ENCODE results near the gene MYO1E.
"Not testable (repeated sequence)": the region's sequence is repeated elsewhere in the genome, so short reads cannot be mapped to it uniquely, and the experiment has no call there.

The MYO1E gene

GRCh38 chr15:59159210-59159609, 213.5 kb downstream of the MYO1E start:
- DNase-seq = no peak

GRCh38 chr15:59158701-59159034, 214.0 kb downstream of the MYO1E start:
- no peak for DNase-seq

GRCh38 chr15:59157840-59158700, 214.6 kb downstream of the MYO1E start:
- no peak for DNase-seq

- no peak for DNase-seq
These were observed 215.3 kb downstream of the MYO1E start for GRCh38 chr15:59157396-59157795.

- no peak for DNase-seq
These were observed 217.2 kb downstream of the MYO1E start for GRCh38 chr15:59155431-59155830.

GRCh38 chr15:59154243-59154642, 218.4 kb downstream of the MYO1E start:
- no peak for DNase-seq

- no peak for DNase-seq
These were observed 219.2 kb downstream of the MYO1E start for GRCh38 chr15:59153466-59153865.

GRCh38 chr15:59152694-59153450, 219.8 kb downstream of the MYO1E start:
- DNase-seq = no peak

GRCh38 chr15:59150185-59150584, 222.5 kb downstream of the MYO1E start:
- no peak for DNase-seq

GRCh38 chr15:59148153-59148833, 224.4 kb downstream of the MYO1E start:
- DNase-seq = peak; percentile 66

- DNase-seq = no peak
These were observed 225.0 kb downstream of the MYO1E start for GRCh38 chr15:59147666-59148065.

- DNase-seq = not testable (repeated sequence)
These were observed 228.1 kb downstream of the MYO1E start for GRCh38 chr15:59144594-59144993.

- no peak for DNase-seq
These were observed 229.4 kb downstream of the MYO1E start for GRCh38 chr15:59143281-59143680.

GRCh38 chr15:59140422-59141226, 232.0 kb downstream of the MYO1E start:
- no peak for DNase-seq

GRCh38 chr15:59138243-59138642, 234.4 kb downstream of the MYO1E start:
- peak; percentile 41 for DNase-seq

GRCh38 chr15:59137566-59137965, 235.1 kb downstream of the MYO1E start:
- DNase-seq = no peak

- DNase-seq = no peak
These were observed 238.7 kb downstream of the MYO1E start for GRCh38 chr15:59133929-59134427.

GRCh38 chr15:59131969-59132562, 240.6 kb downstream of the MYO1E start:
- no peak for DNase-seq

- DNase-seq = no peak
These were observed 241.2 kb downstream of the MYO1E start for GRCh38 chr15:59131456-59131855.

GRCh38 chr15:59127255-59127654, 245.4 kb downstream of the MYO1E start:
- not testable (repeated sequence) for DNase-seq

- DNase-seq = not testable (repeated sequence)
These were observed 247.0 kb downstream of the MYO1E start for GRCh38 chr15:59125683-59126082.

- DNase-seq = no peak
These were observed 248.4 kb downstream of the MYO1E start for GRCh38 chr15:59124261-59124660.
